ENCODE measurements around the gene NUTM2G. TPM values are rescaled to one million over a fixed set of nuclear protein-coding genes. Genes with fewer than 3 reads are reported as not detected.
"Not testable (repeated sequence)": the region's sequence is repeated elsewhere in the genome, so short reads cannot be mapped to it uniquely, and the experiment has no call there.

Gene NUTM2G
- polyA plus RNA-seq, 2 of the 4 experiments (the other 2 are of a cell fraction) = not detected

DNA sequence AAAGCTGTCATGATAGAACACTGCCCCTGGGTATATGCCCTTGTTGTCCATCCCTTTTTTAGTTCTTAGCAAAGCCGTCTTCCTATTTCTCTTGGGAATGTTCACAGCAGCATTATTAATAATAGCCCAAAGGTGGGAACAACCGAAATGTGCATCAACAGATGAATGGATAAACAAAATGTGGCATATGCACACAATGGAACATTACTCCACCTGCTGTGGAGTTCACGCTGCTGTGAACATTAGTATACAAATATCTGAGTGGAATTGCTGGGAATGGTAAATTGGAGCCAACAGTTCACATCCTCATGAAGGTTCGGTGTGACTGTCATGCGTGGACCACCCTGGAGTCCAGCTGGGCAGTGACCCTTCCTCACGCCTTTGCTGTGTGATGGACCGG lies 36.5 kb upstream of the NUTM2G start (continued):
- TF ChIP-seq MAZ (IDR thresholded peaks at IDR 0.05; ENCODE audit: borderline replicate concordance, low read depth, low read length) (no peak), CBX8 (IDR thresholded peaks at IDR 0.05) (no peak), SMC3 (IDR thresholded peaks at IDR 0.05) (no peak), RCOR1 (IDR thresholded peaks at IDR 0.05; ENCODE audit: low read depth, low read length) (no peak)

- H3K4me2 ChIP-seq; POLR2A ChIA-PET; H3K27ac ChIP-seq; ATAC-seq; H3K4me3 ChIP-seq; H3K9me3 ChIP-seq; FAIRE-seq; CTCF ChIA-PET; H3K4me1 ChIP-seq; DNase-seq (ENCODE audit: low read depth in 1 of 2, low spot score in 1 of 2): not testable (repeated sequence)
- 100% methylated on average over 1 of the region's 2 CpGs for WGBS (ENCODE audit: missing lambda C conversion rate)
Measured at GRCh38 chr9:96900010-96900409, 28.6 kb upstream of the NUTM2G start.

DNA sequence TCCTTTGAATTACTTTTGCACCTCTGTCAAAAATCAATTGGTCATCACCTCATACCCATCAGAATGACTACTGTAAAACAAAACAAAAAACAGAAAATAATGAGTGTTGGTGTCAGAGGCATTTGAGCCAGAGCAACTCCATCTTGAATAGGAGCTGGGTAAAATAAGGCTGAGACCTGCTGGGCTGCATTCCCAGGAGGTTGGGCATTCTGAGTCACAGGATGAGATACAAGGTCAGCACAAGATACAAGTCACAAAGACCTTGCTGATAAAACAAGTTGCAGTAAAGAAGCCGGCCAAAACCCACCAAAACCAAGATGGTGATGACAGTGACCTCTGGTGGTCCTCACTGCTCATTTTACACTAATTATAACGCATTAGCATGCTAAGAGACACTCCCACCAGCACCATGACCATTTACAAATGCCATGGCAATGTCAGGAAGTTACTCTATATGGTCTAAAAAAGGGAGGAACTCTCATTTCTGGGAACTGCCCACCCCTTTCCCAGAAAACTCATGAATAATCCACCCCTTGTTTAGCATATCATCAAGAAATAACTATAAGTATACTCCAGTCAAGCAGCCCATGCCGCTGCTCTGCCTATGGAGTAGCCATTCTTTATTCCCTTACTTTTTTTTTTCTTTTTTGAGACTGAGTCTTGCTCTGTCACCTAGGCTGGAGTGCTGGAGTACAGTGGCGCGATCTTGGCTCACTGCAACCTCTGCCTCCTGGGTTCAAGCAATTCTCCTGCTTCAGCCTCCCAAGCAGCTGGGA lies 23.5 kb upstream of the NUTM2G start:
- CTCF ChIA-PET; ATAC-seq; H3K4me1 ChIP-seq; H3K9me3 ChIP-seq; H3K27ac ChIP-seq; POLR2A ChIA-PET; H3K4me3 ChIP-seq; FAIRE-seq; DNase-seq (ENCODE audit: low read depth in 1 of 2, low spot score in 1 of 2); H3K4me2 ChIP-seq: not testable (repeated sequence)
- WGBS (ENCODE audit: missing lambda C conversion rate) = 85% methylated on average over 3 of the region's 5 CpGs

DNA sequence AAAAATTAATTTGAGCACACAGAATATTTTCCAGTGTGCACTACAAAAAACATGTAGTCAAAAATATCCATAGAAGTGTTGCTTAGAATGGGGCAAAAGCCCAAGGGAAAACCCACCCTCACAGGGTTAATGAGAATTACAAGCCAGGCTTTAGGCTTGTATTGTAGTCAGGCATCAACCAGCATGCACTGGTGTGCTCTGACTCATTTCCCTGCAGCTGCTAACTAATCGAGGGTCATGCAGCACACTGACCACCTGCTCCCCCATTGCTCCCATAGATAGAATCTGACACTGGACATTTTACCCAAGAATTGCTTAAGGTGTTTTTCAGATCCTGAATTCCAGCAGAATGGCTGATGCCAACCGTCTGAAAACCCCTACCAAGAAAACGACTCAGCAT lies 20.2 kb upstream of the NUTM2G start:
- DNase-seq (ENCODE audit: low read depth in 1 of 2, low spot score in 1 of 2); H3K4me1 ChIP-seq; POLR2A ChIA-PET; FAIRE-seq; ATAC-seq; H3K27ac ChIP-seq; CTCF ChIA-PET; H3K4me2 ChIP-seq; H3K9me3 ChIP-seq; H3K4me3 ChIP-seq: not testable (repeated sequence)
- no CpG with 5 or more reads among the region's 3 CpGs for WGBS (ENCODE audit: missing lambda C conversion rate)

DNA sequence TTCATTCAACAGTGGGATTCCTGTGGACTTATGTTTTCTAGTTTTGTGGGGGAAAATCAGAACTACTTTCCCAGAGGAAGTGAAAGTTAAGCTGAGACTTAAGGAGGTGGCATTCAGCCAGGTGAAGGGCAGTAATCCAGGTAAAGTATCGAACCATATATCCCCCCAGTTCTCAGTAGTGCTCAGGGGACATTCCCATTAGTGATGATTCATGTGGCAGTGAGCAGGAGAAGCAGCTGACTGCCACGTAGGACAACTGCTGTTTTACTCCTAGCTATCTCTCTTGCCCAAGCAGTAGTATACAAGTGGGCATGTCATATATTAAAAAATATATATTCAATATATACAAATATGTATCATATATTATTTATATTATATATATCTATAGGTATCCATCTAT lies 13.1 kb upstream of the NUTM2G start:
- DNase-seq (ENCODE audit: low read depth in 1 of 2, low spot score in 1 of 2); H3K4me2 ChIP-seq; FAIRE-seq; H3K9me3 ChIP-seq; POLR2A ChIA-PET; ATAC-seq; H3K27ac ChIP-seq; CTCF ChIA-PET; H3K4me3 ChIP-seq; H3K4me1 ChIP-seq: not testable (repeated sequence)
- 72% methylated on average over 2 of the region's 2 CpGs for WGBS (ENCODE audit: missing lambda C conversion rate)

DNA sequence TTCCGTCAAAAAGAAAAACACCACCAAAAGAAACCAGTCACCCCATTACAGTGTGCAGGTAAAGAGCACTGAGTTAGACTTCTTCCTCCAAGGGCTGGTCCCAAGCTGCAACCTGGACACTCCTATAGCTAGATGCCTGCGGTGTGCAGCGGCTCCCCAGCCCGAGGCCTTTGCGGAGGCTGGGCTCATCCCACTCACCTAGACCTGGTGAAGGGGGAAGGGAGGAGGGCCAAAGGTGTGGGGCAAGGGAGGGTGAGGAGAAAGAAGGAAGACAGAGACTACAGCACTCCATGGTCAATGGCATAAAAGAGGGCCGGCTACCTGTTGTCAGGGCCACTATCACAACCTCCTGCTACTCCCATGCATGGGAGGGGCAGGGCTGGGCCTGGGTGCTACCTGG lies 12.1 kb upstream of the NUTM2G start:
- DNase-seq (ENCODE audit: low read depth in 1 of 2, low spot score in 1 of 2); H3K4me2 ChIP-seq; POLR2A ChIA-PET; FAIRE-seq; H3K9me3 ChIP-seq; H3K27ac ChIP-seq; CTCF ChIA-PET; H3K4me3 ChIP-seq; H3K4me1 ChIP-seq: not testable (repeated sequence)
- ATAC-seq = peak; percentile 30 to 48; a peak in 2 of 6 replicates
- WGBS (ENCODE audit: missing lambda C conversion rate) = 97% methylated on average over 5 of the region's 6 CpGs

GRCh38 chr9:96918550-96918949 lies 10.1 kb upstream of the NUTM2G start:
- ATAC-seq; POLR2A ChIA-PET; DNase-seq (ENCODE audit: low read depth in 1 of 2, low spot score in 1 of 2): not testable (repeated sequence)

GRCh38 chr9:96920803-96921202 lies 7.8 kb upstream of the NUTM2G start:
- FAIRE-seq; DNase-seq (ENCODE audit: low read depth in 1 of 2, low spot score in 1 of 2); ATAC-seq; POLR2A ChIA-PET; H3K4me1 ChIP-seq; H3K4me2 ChIP-seq; CTCF ChIA-PET; H3K9me3 ChIP-seq; H3K27ac ChIP-seq; H3K4me3 ChIP-seq: not testable (repeated sequence)
- 94% methylated on average over 4 of the region's 4 CpGs for whole genome bisulfite sequencing (ENCODE audit: missing lambda C conversion rate)

More at GRCh38 chr9:96918550-96918949, 10.1 kb upstream of the NUTM2G start:
- H3K4me1 ChIP-seq, H3K27ac ChIP-seq, H3K9me3 ChIP-seq, H3K4me3 ChIP-seq, FAIRE-seq, H3K4me2 ChIP-seq, CTCF ChIA-PET: not testable (repeated sequence)
- 92% methylated on average over 6 of the region's 6 CpGs for WGBS (ENCODE audit: missing lambda C conversion rate)

GRCh38 chr9:96925587-96925986 lies 3.1 kb upstream of the NUTM2G start:
- CTCF ChIA-PET; H3K4me3 ChIP-seq; FAIRE-seq; ATAC-seq; H3K4me2 ChIP-seq; POLR2A ChIA-PET; H3K4me1 ChIP-seq; DNase-seq (ENCODE audit: low read depth in 1 of 2, low spot score in 1 of 2); H3K27ac ChIP-seq; H3K9me3 ChIP-seq: not testable (repeated sequence)
- WGBS (ENCODE audit: missing lambda C conversion rate) = 96% methylated on average over 5 of the region's 5 CpGs

DNA sequence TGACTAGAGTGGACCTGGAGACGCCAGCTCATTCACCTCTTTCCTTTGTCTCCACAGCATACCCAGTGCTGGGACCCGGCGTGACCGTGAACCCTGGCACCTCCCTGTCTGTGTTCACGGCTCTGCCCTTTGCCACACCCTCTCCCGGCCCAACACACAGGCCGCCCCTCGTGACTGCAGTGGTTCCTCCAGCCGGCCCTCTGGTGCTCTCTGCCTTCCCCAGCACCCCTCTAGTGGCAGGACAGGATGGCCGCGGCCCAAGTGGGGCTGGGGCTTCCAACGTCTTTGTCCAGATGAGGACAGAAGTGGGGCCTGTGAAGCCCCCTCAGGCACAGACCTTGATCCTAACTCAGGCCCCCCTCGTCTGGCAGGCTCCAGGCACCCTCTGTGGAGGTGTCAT lies 3.0 kb downstream of the NUTM2G start:
- H3K4me1 ChIP-seq; H3K9me3 ChIP-seq; POLR2A ChIA-PET; CTCF ChIA-PET; H3K27ac ChIP-seq; FAIRE-seq; H3K4me2 ChIP-seq; H3K4me3 ChIP-seq; DNase-seq (ENCODE audit: low read depth in 1 of 2, low spot score in 1 of 2): not testable (repeated sequence)
- peak in 1 of 2 experiments; percentile 60; a peak in 3 of 6 replicates for ATAC-seq
- 83% methylated on average over 9 of the region's 13 CpGs for WGBS (ENCODE audit: missing lambda C conversion rate)

- POLR2A ChIA-PET; H3K9me3 ChIP-seq; H3K4me3 ChIP-seq; H3K27ac ChIP-seq; DNase-seq (ENCODE audit: low read depth in 1 of 2, low spot score in 1 of 2); H3K4me1 ChIP-seq; CTCF ChIA-PET; FAIRE-seq; H3K4me2 ChIP-seq; ATAC-seq: not testable (repeated sequence)
- WGBS (ENCODE audit: missing lambda C conversion rate) = 97% methylated on average over 9 of the region's 14 CpGs
Measured at GRCh38 chr9:96934097-96934496, 5.5 kb downstream of the NUTM2G start.

- ATAC-seq; POLR2A ChIA-PET; H3K4me1 ChIP-seq; H3K27ac ChIP-seq; DNase-seq (ENCODE audit: low read depth in 1 of 2, low spot score in 1 of 2); CTCF ChIA-PET; H3K4me3 ChIP-seq; H3K9me3 ChIP-seq; H3K4me2 ChIP-seq; FAIRE-seq: not testable (repeated sequence)
- whole genome bisulfite sequencing (ENCODE audit: missing lambda C conversion rate) = 100% methylated on average over 1 of the region's 5 CpGs
Measured at GRCh38 chr9:96934706-96935105, 6.1 kb downstream of the NUTM2G start.

Measured in A549 (cell line).